Lower leg skin (tissue), 3 donors: ENCODE measurements around the gene PRPF6.

Source experiments
- CTCF ChIP-seq, 3 donors: fragments of 450-650 bp; IDR thresholded peaks; one replicate each; pipeline ENCODE4 v1.5.1; 2016; ENCODE audit warnings: antibody characterized with exemption in 3 of 3, mild to moderate bottlenecking in 3 of 3, moderate library complexity in 2 of 3
- POLR2A ChIP-seq, 2 donors: fragments of 450-650 bp; IDR thresholded peaks; one replicate each; pipeline ENCODE4 v1.6.1; 2016 to 2017; ENCODE audit warnings: antibody characterized with exemption in 2 of 2, mild to moderate bottlenecking in 1 of 2, moderate library complexity in 1 of 2

GRCh38 chr20:64047968-64048401 is 67.1 kb downstream of the PRPF6 start:
- no peak for TF ChIP-seq CTCF (IDR thresholded peaks at IDR 0.05)
- no peak for TF ChIP-seq POLR2A (IDR thresholded peaks at IDR 0.05)
